DLD1 (cell line): Measurements from ENCODE around the gene TMEM87B.
"Not testable (repeated sequence)": the region's sequence is repeated elsewhere in the genome, so short reads cannot be mapped to it uniquely, and the experiment has no call there.

Source experiments
- in situ Hi-C: cut with HindIII; loops from 2 replicates; pipeline ENCODE4 v1.10.0; 2017; ENCODE audit warnings: low sequenced_read_pairs

Gene TMEM87B

DNA sequence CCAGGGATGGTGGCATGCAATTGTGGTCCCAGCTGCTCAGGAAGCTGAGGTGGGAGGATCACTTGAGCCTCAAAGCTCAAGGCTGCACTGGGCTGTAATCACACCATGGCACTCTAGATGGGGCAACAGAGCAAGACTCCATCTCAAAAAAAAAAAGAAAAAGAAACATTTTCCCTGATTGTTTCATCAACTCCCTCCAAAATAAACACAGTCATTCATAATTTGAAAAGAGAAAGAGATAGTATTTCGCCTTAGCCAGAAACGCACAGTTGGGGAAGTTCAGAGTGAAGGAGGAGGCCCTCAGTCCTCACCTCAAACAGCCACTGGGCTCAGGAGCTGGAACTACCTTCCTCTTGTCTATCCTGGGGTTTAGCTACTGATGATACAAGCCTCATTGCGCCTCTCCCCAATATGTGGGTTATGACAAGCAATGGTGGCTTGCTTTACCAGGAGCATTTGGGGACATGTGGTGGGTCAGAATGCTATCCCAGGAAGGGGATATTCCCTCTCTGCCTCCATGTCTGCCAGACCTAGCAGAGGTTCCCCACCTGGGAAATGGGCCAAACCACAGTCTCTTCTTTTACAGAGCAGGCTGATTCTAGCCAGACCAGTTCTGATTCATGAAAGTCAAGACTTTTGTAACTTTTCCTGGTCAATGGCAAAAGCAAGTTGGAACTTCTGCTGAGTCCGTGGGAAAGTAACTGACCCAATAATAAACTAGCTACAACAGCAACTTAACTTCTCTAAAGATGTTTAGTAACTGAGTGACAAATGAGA is 22.2 kb upstream of the TMEM87B start:
- in situ Hi-C loops: no loop called here

DNA sequence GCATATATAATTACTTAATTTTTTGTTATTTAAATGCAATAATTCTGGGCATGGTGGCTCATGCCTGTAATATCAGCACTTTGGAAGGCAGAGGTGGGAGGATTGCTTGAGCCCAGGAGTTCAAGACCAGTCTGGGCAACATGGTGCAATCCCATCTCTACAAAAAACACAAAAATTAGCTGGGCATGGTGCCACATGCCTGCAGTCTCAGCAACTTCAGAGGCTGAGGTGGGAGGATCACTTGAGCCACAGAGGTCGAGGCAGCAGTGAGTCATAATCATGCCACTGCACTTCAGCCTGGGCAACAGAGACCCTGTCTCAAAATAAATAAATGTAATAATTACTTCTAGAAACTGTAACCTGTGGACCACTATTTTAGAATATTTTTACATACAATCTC is 21.5 kb upstream of the TMEM87B start:
- in situ Hi-C loops: no loop called here

DNA sequence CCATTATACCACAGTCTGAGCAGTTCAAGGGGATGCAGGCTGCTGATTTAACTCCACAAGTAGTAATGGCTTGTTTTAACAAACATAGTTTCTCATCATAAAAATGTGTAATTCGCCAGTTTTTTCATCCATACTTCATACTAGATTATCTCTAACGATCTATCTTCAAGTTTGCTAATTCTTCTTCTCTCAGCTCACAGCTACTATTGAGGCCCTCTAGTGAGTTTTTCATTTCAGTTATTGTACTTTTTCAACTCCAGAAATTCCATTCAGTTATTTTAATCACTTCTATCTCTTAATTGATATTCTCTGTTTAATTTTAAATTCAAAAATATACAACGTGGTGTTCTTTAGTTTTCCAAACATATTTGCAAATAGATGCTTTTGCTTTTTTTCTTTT is 20.1 kb upstream of the TMEM87B start:
- in situ Hi-C loops: no loop called here

DNA sequence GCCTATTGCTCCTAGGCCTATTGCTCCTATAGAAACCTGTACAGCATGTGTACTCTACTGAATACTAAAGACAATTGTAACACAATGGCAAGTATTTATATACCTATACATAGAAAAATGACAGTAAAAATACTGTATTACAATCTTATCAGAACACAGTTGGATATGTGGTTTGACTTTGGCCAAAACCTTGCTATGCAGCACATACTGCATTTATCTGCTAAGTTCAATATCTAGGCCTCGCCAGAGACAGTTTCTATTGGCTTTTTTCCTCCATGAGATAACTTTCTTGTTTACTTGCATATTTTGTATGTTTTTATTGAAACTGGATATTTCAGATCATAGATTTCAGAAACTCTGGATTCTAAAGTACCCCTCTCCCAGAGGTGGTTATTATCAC is 19.3 kb upstream of the TMEM87B start:
- in situ Hi-C loops: no loop called here

DNA sequence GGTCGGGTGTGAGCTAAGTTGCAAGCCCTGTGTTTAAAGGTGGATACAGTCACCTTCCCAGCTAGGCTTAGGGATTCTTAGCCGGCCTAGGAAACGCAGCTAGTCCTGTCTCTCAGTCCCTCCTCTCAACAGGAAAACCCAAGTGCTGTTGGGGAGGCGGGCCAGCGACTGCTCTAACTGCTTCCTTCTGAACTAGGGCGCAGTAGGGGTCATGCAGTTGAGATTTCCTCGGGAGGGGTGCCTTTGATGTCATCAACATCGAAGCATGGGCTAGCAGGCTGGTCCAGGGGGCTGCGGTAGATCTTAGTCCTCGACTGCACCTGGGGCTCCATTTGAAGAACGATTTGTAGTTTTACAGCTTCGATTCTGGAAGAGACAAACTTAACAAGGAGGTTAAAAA is 15.5 kb upstream of the TMEM87B start:
- in situ Hi-C loops: not testable (repeated sequence)

DNA sequence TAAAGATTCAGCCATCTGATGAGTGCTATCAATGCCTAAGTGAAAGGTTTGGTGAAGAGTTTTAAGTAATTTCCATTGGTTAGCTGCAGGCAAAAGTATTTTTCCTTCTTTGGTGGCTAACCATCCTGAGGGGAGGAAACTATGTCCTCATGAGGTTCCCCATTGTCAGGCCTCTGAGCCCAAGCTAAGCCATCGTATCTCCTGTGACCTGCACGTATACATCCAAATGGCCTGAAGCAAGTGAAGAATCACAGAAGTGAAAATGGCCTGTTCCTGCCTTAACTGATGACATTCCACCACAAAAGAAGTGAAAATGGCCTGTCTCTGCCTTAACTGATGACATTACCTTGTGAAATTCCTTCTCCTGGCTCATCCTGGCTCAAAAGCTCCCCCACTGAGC is 15.0 kb upstream of the TMEM87B start:
- in situ Hi-C loops: not testable (repeated sequence)

DNA sequence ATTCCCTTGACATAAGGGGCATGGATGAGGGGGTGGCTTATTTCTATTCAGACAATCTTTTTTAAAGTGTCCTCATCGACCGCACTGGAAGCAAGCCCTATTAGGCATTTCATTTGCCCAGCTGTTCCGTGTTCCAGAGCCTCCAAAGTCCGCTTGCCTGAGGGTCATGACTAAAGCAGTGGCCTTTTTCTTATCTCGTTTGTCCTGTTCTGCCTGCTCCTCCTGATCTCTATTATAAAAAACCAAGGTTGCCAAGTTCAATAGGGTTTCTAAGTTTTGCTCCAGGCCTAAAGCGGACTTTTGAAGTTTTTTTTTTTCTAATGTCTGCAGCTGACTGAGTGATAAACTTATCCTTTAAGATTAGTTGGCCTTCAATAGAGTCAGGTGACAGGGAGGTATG is 13.6 kb upstream of the TMEM87B start:
- in situ Hi-C loops: not testable (repeated sequence)

DNA sequence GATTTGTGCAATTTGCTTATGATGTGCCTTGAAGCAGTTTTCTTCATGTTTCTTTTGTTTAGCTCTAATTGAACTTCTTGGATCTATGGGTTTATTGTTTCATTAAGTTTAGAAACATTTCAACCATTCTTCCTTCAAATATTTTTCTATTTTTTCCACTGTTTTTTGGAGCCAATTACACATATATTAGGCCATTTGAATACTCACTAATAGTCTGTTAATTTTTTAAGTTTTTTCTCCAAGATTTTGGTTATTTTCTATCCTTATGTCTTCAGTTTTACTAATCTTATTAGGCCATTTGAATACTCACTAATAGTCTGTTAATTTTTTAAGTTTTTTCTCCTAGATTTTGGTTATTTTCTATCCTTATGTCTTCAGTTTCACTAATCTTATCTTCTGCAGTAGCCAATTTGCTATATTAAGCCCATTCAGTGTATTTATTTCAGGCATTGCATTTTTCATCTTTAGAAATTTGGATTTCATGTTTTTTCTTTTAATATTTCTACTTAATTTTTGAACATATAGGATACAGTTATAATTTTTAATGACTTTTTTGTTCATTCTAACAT is 9.5 kb upstream of the TMEM87B start:
- in situ Hi-C loops: no loop called here

DNA sequence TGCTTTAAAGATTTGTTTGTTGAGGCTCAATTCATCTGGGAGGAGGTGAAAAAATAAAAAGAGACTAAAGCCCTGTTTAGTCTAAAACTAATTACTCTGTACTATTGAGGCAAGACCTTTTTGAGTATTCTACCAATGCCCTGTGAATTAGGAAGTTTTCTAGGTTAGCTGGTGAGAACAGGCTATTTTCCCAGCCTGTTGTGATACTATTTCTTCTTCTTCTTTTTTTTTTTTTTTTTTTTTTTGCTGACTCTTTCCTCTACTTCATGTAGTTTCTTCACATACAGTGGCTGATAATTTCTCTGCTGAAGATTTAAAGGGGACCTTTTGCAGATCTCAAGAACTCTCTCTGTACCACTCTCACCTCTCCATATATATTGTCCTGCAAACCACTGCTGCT is 8.8 kb upstream of the TMEM87B start:
- in situ Hi-C loops: no loop called here

DNA sequence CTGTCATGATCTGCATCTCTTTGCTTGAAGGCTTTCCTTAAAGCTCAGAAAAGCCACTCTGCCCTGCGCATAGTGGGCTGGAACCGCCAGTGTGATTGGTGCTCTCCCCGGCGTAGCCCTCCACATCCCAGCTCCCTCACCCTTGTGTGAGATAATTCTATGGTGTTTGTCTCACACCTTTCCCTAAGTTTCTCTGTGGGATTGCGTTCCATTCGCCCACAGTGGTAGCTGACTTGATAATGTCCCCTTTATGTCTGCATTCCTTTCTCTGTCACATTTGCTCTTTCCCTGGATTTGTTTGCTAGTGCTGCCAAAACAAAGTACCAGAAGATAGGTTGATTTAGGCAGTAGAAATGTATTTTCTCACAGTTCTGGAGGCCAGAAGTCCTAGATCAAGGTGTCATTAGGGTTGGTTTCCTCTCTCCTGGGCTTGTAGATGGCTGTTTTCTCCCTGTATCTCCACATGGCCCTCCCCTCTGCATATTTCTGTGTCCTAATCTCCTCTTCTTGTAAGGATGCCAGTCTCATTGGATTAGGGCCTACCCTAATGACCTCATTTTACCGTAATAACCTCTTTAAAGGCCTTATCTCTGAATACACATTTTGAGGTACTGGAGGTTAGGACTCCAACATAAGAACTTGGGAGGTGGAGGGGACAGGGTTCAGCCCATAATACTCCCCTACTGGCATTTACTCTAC is 7.4 kb upstream of the TMEM87B start:
- in situ Hi-C loops: no loop called here

DNA sequence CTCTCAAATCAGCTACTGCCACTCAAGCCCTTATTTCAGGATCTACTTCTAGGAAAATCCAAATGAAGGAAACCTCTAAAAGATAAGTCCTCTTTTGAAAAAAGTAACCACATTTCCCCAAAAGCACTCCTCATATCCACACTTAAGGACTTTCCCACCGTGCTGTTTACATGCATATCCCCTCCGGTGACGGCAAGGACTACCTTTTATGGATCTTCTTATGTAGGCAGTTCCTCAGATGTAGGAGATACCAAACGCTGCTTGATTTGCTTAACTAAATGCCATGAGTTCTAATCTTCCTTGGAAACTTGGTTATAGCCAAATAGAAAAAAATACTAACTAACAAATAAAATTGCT is 6.9 kb upstream of the TMEM87B start:
- in situ Hi-C loops: no loop called here

DNA sequence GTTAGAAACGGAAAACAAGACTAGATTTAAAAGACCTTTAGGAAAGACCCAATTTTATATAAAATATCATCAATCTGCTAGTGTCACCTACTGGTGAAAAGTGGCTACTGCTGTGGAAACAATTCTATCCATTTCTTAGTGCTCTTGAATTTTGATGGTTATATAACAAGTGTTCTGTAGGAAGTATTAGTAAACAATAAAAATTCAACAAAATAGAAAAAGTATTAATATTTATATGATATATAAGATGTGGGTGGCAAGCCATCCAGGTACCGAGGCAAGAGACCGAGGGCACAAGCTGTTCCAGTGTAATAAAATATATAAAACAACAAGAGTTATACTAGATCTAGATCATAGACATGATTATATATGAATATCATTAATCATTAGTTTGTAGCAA is 6.2 kb upstream of the TMEM87B start:
- in situ Hi-C loops: no loop called here

DNA sequence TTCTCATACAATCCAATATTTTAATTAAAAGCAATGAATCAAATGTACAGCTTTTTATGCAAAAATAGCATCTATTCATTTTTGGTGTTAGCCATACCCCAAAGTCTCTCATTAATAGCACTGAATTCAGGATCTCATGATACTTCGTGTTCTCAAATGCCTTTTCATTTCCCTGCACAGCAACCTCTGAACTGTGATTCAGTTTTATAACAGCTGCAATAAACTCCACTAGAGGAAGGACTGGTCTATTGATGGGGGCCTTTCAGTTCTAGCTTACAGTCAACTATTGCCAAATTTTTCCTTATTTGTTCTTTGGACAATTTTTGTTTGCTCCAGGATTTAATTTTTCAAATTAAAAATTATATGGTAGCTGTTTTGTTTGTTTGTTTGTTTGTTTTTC is 4.8 kb upstream of the TMEM87B start:
- in situ Hi-C loops: no loop called here

DNA sequence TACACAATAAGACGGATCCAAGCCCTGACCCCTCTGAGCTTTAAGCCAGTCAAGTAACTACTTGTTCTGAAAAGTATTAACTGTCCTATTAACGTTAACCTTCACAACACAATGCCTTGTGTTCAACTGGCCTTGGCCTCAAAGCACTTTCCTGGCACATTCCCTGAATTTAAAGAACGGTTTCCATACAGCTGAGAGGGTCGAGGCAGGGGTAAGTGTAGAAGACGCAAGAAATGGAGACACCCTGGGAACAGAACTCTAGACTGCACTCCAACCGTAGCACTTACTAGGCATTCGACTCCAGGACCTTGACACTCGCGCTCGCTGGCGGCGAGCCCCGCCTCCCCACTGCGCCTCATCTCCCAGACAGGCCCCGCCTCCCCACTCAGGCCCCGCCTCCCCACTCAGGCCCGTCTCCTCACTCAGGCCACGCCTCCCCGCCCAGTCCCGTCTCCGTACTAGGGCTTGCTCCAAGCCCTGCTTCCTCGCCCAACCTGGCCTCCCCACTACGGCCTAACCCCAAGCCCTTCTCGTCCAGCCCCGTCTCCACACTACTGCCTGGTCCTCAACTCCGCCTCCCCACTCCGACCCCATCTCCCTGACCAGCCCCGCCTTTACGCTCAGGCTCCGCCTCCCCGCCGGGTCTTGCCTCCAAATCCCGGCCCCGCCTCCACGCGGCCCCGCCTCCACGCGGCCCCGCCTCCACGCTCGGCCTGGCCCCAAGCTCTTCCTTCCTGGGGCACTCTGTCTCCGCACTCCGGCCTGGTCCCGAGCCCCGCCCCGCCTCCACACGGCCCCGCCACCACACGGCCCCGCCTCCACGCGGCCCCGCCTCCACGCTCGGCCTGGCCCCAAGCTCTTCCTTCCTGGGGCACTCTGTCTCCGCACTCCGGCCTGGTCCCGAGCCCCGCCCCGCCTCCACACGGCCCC is 887 bp upstream of the TMEM87B start:
- in situ Hi-C loops: no loop called here

DNA sequence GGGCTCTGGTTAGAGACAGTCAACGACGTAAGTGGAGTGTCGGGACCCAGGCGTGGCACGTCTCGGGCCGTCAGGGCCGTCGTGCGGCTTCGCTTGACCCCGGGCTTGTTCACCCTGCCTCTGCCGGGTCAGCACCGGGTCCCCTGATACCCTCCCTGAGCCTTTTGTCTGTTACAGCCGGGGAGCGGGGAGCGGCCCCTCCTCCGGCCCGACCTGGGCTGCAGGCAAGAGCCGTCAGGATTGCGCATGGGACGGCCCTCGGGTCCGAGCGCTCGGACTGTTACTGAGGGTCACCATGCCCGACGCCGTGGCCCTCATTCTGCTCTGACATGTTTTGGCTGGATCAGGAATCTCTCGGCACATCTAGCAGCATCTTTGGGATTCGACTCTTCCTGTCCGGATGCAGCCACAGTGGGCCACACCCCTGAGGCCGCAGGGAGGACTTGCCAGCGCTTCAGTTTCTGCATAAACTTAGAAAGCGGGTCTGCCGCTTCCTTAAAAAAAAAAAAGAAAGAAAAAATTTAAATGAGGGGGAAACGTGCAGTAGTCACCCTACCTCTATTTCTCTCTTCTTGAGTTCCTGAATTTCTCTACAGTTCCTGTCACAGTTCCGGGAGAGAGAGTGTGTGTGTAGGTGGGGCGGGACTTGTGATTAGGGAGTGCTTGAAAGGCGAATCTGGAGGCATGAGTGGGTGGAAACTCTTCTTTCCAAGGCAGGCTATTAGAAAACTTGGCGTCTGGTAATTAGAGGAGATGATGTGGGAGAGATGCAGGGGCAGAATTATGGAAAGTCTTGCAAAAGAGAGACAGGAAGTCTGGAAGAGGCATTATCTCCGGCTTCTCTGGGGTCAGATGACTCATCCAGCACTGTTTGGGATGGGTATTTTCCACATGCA is 909 bp downstream of the TMEM87B start:
- in situ Hi-C loops: no loop called here

DNA sequence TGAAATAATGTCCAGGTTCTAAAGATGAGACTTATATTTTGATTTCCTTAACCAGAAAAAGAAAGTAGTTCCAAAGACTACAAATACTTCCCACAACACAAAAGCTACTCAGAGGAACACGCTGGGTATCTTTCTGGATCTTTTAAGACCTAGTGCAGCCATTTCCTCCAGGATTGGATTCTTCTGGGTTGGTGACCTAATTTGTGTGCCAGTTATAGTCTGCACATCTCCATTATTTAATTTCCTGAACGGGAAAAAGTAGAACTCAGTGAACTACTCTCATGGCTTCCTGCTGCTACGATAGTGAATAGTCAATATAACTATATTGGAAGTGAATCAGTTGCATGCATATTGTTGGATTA is 1.5 kb downstream of the TMEM87B start:
- in situ Hi-C loops: no loop called here

DNA sequence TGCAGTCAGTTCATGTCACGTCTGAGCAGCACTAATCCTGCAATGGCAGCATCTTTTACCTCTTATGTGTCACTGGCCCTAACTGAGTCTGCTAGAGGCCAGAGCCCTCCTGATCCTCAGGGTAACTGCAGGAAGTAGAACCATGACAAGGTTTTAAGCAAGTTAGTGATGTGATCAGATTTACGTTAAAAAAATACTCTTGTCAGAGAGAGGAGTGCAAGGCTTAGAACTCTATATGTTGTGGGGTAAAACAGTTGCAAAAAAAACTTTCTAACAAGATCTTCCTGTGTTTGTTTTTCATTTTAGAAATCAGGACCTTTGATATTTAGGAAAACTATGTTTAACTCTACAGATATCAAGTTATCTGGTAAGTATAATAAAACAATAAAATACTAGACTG is 4.6 kb downstream of the TMEM87B start:
- in situ Hi-C loops: no loop called here

DNA sequence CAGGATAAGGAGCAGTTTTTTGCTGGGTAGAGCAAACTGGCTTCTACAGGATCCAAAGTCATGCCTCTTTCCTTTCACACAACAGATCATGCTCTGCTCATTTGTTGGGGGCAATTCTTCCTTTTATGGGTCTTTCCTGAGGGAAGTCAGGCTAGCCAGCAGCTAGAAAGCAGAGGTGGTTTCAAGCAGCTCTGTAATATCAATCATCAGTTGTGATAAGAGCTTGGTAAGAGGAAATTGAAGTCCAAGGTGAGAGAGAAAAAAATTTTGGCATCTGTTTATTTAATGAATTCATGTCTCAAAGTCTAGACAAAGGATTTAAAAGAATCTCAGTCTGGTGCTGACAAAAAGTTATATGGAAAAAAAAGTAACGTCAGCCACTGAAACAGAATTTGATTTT is 6.2 kb downstream of the TMEM87B start:
- in situ Hi-C loops: no loop called here

DNA sequence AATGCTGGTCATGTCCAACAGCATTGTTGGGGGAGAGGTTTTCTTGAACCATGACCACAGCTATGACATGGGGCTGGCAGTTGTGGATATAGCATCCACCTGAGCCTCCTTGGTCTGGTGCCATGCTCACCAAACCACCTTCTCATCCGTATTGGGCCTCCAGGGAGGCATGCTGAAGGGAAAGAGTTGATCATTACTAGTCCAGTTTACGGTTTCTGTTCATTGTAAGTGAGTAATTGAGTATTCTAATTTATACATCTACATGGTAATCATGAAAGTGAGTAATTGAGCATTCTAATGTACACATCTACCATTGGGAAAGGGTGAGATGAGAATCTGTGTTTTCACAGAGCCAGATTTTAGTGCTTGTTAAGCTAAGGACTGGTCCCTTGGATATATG is 6.8 kb downstream of the TMEM87B start:
- in situ Hi-C loops: no loop called here

DNA sequence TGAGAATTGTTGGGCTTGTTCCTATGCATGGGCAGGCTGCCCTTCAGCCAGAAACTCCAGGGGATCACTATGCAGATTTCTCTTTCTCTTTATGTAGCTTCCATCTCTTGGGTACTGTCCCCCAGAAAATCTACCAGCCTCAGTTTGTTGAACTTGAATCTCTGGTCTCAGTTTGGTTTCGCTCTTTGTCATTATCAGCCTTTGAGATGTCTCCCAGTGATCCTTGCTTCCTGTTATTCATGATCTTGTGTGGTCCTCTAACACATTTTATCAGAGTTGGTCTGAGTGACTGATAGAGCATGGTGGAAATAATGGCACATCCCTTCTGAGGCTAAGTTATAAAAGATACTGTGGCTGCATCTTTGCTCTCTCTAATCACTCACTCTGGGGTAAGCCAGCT is 7.8 kb downstream of the TMEM87B start:
- in situ Hi-C loops: no loop called here
